Muscle of arm (tissue), 12 donors: ENCODE measurements around the gene THBD. TPM values are rescaled to one million over a fixed set of nuclear protein-coding genes. Genes with fewer than 3 reads are reported as not detected.

Experiments
- polyA plus RNA-seq, 12 donors: library from polyadenylated mRNA; unstranded; fragments of 120-200 nt; gene quantifications; one replicate each; pipeline ENCODE4 v1.2.1, GENCODE V29; 2013; ENCODE audit not compliant: insufficient read length in 12 of 12

THBD gene
- polyA plus RNA-seq, 12 donors = 4.2 to 14.1 (median 8.3) TPM; not detected in 1

Other genes with a start within 250 kb of the THBD start
- under 1 TPM in 1 of 12 donors, not detected in 11; 0.15 TPM for gene SSTR4, start 14.4 kb downstream of the THBD start, polyA plus RNA-seq
- gene CD93, start 36.7 kb upstream of the THBD start, polyA plus RNA-seq = 10 to 100 TPM in 11 of 12 donors, not detected in 1; 45.9 to 66.4 (median 59.6) TPM